Erythroblast (primary cell): ENCODE data around the gene KCNK4.

Experiments
- GATA1 ChIP-seq: IDR thresholded peaks from 2 replicates; pipeline ENCODE4 v1.6.1; 2011; ENCODE audit warnings: low read depth, mild to moderate bottlenecking, control low read depth, low read length, moderate library complexity
- POLR2A ChIP-seq: IDR thresholded peaks from 2 replicates; pipeline ENCODE4 v1.6.1; 2011; ENCODE audit warnings: mild to moderate bottlenecking, low read length

DNA sequence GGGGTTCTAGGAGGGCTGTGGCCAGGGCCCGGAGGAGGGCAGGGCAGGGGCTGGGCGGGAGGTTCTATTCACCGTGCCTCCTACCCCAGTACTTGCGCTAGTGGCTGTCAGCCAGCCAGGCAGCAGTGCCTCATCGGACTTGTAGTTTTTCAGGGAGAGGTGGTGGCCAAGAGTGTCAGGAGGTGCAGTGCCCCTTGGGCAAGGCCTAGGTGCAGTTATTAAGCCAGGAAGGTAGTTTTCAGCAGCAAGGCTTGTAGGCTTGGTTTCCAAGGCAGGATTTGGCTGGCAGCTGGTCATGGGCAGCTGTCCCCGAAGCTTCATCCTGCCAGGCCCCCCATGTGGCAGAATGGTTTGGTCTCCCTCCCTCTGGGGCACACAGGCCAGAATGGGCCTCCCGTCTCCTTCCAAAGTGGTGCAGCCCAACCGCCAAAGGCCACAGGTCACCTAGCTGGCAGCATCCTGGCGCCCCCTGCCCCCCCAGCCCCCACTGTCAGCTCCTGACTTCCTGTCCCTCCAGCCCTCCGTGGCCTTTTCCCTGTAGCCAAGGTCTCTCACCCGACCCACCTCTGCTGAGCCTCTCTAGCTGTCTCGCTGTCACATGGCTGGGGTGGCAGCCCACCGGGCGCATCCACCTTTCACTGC, 57.4 kb downstream of the KCNK4 start:
- peak; percentile 35 for TF ChIP-seq POLR2A
- TF ChIP-seq GATA1 = no peak
